Activated naive CD4-positive, alpha-beta T cell treated with anti-CD3 and anti-CD28 coated beads, Interleukin-2, amount 50 U/mL, for 16 hours (primary cell): ENCODE data around the gene C22orf15.
A peak's percentile ranks its signal among the peaks of the same experiment; 100 is the strongest.
"Not testable (repeated sequence)": the region's sequence is repeated elsewhere in the genome, so short reads cannot be mapped to it uniquely, and the experiment has no call there.

Source experiments
- DNase-seq: peaks from one replicate; pipeline ENCODE4 v3.0.0-alpha.2; 2020

Gene C22orf15, protein sequence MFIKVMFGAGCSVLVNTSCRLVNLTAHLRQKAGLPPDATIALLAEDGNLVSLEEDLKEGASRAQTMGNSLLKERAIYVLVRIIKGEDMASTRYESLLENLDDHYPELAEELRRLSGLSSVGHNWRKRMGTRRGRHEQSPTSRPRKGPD

DNA sequence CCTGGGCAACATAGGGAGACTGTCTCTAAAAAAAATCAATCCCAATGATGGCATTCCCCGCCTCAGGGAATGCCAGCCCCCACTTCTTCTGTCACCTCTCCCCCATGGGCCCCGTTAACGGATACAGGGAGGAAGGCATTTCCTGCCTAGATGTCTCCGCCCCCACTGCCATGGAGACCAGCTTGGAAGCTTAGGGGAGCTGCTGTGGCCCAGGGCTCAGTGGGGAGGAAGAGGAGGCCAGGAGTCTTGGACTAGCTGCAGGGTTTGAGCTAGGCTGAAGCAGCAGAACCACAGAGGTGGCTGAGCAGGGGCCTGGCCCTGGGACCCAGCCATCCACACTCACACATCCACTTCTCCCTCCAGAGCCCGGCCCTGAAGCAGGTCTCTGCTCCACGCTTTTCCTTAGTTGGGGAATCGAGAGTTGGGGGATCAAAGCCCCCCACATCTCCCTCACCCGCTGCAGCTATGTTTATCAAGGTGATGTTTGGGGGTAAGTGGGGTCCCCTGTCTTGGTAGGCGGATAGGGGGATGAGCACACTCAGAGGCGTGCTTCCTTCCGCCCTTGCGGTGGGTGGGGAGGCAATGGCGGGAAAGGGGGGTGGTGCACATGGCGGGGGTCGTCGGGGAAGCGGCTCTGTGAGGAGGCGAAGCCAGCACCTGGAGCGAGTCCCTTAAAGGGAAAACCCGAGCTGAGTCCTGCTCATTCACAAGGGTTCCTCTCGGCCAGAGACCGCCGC is at the start of gene C22orf15:
Gene C22orf15 (plus strand): TSS at position 149 of the 737 bp plus-strand sequence. CDS start 317 bp downstream, at position 466.
- peak; percentile 29 for DNase-seq

DNA sequence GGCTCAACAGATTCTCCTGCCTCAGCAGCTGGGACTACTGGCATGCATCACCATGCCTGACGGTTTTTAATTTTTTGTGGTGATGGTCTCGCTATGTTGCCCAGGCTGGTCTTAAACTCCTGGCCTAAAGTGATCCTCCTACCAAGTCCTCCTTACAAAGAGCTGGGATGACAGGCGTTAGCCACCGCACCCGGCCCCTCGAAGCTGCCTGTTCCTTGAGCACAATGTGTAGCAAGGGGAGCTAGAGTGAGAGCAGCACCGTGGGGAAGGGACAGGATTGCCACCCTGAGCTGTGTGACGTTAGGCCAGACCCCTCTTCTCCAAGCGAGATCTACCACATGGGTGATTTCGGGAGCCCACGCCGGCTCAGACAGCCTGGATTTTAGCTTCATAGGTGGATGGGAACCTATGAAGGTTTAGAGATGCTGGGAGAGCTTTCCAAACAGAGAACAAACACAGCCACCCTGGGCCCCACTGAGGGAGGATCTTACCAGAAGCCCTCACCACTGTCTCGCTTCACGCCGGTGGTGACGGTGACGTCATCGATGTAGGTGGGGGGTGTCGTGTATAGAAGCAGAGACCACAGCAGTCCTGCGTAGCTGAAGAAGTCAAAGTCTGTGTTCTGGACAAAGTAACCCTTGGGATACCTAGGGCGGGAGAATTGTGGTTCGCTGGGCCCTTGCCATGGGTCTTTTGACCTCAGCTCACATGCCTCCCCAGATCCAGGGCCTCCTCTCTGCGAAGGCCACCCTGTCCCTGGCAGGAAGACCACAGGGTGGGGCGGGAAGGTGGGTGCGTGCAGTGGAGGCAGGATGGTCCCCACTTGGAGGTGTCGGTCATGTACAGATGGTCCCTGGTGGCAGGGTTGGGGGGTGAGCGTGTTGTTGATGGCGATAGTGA is 48.8 kb upstream of the C22orf15 start:
- no peak for DNase-seq

DNA sequence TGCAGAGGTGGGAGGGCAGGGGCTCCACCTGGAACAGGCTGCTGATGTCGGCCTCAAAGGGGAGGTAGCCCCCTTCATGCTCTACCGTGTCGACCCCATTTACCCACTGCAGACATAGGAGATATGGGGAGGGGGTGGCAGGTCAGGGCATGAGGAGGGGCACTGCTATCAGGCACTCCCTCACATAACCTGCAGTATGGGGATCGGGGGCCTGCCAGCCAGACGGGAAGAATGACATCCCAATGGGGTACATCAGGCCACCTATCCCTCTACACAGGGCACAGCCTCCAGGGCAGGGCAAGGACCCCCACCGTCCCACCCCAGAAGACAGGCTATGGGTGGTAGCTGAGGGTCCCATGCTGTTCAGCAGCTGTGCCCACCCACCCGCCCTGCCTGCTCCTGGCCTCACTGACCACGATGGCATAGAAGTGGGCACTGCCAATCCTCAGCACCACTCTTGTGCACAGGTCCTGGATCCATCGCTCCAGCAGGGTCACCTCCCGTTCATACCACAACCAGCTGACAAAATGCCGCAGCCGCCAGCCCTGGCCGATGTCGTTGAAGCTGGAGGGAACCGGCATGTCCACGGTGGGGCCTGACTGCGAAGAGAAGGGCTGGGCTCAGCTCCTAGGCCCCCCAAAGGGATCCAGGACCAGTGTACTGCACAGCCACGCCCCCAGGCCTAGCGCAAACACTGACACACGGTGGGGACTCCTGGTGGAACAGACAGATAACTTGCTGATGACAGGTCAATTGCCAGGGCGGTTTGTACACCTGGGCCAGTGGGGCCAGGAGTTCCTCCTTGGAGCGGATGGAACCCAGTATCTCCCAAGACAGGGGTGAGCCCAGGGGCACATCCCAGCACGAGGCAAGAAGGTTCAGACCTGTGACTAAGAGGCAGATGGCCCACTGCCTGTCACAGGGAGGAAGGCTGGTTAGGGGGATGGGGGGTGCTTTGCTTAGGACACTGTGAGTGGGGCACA is 47.9 kb upstream of the C22orf15 start:
- DNase-seq: no peak

DNA sequence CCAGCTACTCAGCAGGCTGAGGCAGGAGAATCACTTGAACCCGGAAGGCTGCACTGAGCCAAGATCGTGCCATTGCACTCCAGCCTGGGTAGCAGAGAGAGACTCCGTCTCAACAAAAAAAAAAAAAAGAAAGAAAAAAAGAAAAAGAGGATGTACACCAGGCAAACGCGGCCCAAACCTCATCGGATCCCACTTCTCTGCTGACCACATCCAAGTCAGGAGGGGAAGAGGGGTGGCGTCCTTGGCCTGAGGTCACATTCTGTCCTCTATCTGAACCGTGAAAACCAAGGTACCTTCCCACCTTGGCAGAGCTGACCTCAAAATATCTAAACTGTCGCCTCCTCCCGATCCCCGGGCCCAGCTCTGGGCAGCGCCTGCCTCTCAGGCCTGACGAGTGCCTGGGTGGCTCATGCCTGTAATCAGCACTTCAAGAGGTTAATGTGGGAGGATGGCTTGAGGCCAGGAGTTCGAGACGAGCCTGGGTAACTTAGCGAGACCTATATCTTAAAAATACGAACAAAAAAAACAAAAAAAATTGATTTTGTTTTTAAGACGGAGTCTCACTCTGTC is 46.9 kb upstream of the C22orf15 start:
- no peak for DNase-seq

DNA sequence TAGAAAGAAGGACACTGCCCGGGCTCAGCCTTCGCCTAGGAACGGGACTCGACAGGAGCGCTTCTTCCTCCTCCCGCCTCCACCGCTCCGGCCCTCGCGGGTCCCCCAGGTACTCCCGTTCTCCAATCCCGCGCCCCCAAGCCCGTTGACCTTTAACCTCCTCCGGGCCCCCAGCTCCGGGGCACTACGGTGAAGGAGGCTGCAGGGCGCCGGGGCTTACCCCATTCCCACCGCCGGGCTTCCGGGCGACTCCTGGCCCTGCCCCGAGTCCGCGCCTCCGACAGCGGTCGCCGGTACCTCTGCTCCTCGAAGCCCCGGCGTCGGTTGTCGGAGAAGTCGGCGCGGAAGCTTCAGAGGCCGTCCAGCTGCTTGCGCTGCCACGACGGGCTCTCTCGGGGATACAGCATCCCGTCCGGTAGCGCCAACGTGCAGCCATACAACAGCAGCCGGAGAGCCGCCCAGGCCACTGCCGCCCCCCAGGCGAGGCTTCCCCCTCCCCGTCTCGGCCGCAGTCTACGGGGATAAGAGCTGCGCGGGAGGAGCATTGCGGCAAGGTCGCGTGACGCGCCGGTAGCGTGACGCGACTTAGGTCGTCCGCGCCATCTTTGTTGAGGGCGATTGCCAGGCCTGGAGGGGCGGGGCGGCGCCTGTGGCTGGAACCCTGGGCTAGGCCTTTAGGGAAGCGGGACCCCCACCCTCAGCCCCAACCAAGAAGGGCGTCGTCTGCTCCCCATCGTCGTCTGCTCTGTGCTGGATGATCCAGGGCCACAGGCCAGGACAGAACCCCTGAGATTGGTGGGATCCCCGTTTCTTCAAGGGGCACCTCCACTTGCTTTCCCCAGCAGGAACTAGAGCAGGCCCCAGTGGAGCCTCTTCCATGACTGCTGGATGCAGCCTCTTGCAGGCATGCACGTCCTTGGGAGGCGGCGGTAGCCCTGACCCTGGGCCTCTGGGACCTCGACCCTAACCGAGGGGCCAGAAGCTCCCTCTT is 45.7 kb upstream of the C22orf15 start:
- DNase-seq: peak; percentile 84

DNA sequence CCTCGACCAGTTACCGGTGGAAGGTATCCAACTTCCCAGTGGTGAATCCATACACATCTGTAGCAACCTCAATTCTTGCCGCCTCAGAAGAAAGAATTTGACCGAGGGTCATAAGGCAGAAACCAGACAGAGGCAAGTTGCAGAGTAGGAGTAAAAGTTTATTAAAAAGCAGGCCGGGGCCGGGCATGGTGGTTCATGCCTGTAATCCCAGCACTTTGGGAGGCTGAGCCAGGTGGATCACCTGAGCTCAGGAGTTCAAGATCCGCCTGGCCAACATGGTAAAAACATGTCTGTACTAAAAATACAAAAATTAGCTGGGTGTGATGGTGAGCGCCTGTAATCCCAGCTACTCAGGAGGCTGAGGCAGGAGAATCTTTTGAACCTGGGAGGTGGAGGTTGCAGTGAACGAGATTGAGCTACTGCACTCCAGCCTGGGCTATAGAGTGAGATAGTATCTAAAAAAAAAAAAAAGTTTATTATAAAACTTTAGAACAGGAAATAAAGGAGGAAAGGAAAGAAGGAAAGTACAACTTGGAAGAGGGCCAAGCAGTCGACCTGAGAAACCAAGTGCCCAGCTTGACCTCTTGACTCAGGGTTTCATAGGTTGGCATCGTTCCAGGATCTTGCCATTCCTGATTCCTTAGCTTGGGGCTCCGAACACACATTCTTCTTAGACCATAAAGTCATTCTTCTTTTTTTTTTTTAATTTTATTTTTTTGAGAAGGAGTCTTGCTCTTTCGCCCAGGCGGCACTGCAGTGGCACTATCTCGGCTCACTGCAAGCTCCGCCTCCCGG is 44.2 kb upstream of the C22orf15 start:
- DNase-seq: no peak

DNA sequence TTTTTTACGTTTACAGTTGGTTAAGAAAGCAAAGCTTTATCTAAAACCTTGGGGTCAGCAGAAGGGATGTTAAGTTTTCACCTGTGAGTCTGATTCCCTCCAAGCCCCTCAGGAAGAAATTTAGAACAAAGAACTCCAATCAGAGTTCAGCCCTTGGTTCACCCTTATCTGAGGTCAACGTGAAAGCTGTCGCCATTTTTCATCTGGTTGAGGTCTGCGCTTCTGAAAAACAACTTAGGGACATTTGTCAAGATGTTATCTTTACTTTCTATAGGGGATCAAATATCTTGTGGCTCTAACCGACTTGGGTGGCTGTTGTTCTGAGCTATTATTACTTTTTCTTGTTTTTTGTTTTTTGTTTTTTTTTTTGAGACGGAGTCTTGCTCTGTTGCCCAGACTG is 41.9 kb upstream of the C22orf15 start:
- DNase-seq: no peak

DNA sequence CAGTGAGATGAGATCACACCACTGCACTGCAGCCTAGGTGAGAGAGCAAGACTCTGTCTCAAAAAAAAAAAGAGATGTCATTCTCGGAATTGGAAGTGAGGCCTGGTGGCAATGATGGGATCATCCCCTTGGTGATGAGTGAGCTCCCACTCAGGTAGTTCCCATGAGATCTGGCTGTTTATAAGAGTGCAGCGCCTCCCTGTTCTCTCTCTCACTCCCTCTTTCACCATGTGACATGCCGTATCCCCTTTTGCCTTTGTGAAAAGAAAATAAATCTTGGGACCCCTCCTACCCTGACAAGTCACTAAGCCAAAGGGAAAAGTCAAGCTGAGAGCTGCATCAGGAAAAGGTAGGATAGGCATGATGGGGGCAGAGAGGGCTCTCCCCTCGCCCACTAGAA is 40.6 kb upstream of the C22orf15 start:
- no peak for DNase-seq

DNA sequence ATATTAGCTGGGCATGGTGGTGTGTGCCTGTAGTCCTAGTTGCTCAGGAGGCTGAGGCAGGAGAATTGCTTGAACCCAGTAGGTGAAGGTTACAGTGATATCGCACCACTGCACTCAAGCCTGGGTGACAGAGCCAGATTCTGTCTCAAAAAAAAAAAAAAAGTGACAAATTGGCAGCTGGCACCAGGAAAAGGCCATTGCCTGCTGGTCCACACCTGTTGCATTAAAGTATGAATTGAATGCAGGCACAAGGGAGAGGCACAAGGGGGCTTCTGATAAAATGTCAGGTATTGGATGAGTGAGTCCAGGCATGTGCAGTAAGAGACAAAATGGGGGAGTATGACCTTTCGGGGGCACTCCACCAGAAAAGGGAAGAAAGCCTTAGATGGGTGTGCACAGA is 40.1 kb upstream of the C22orf15 start:
- no peak for DNase-seq

DNA sequence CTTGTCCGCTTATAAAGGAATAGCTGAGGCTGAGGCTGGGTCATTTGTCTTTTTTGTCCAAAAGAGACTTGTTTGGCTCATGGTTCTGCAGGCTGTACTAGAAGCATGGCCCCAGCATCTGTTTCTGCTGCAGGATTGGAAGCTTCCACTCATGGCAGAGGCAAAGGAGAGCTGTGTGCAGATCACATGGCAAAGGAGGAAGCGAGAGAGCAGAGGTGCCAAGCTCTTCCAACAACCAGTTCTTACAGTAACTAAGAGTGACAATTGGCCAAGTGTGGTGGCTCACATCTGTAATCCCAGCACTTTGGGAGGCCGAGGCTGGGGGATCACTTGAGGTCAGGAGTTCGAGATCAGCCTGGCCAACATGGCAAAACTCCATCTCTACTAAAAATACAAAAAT is 34.7 kb upstream of the C22orf15 start:
- DNase-seq: not testable (repeated sequence)

DNA sequence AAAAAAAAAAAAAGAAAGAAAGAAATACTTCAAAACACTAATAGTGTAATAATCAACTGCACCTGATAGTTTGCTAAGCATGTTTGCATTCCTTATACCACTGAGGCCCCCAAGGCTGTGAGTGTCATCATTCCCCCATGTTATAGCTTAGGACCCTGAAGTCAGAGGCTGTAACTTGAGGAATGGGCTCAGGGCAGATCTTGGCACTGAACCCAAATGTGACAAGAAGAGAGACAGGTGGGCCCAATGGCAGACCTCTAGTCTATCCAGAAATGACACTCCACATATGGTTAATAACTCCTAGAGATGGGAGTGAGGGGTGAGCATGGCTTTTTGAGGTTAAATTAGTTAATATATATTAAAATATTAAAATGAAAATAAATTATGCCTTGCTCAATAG is 25.1 kb upstream of the C22orf15 start:
- no peak for DNase-seq

DNA sequence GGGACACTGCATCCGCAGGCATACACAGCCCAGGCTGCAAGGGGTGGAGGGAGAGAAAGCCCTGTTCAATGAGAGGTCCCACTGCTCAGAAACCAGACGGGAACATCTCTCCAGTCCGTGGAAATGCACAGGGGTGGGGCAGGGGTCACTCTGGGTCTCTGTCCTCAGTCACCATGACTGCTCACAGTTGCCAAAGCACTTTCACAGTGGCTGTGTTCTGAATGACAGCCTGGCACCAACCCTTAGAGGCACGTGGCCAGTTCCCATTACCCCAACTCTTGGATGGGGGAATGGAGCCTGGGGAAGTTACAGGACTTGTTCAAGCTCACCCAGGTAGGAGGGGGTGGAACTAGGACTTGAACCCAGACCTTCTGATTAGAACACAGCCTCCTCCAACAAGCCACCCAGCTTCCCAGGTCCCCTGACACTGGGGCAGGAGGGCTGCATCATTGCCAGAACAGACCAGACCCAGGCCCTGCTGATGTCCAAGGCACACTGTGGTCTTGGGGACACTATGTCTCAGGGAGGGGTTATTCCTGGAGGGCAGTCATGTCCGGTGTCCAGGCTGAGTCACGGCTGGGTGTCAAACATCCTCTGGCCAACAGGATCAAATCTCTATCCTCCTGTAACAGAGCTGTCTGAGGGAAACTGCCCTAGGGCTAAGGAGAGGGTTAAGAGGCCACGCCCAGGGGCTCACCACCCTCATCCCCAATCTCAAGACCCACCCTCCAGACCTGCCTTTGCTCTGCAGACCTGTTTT is 20.1 kb upstream of the C22orf15 start:
- DNase-seq: no peak

DNA sequence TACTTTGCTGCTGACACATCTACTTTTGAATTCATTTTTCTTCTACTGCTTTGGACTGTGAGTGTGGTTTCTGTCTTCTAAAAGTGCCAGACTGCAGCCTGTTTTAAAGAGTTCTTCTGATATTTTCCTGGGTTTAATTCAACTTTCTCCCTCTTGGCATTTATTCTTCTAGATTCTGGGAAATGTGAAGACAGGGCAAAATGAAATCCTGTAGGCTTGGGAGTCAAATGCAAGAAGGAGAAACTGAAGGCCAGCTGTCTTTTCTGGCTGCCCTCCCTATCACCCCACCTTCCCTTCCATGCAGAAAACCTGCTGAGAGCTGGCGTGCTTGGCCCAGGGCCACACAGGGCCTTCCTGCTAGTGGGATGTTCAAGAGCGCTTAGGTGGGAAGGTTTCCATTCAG is 19.5 kb upstream of the C22orf15 start:
- DNase-seq: no peak

DNA sequence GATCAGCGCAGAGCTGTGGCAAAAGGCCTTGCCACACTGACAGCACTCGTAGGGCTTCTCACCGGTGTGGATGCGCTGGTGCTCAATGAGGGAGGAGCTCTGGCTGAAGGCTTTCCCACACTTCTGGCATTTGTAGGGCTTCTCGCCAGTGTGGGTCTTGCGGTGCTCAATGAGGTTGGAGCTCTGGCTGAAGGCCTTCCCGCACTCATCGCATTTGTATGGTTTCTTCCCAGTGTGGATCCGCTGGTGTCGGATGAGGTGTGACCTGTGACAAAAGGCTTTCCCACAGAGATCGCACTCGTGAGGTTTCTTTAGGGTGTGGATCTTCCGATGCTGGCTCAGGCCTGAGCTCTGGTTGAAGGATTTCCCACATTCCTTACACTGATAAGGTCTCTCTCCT is 18.8 kb upstream of the C22orf15 start:
- DNase-seq: no peak

DNA sequence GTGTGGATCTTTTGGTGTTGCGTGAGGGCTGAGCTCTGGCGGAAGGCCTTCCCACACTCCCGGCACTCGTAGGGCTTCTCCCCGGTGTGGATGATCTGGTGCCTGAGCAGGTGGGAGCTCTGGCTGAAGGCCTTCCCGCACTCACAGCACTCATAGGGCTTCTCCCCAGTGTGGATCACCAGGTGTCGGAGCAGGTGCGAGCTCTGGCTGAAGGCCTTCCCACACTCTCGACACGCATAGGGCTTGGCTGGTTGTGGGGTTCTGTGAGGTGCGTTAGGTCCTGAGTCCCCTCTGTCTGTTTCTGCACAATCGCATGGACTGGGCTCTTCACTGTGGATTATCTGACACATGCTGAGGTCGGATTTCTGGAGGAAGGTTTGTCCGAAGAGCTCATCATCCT is 18.3 kb upstream of the C22orf15 start:
- DNase-seq: no peak

DNA sequence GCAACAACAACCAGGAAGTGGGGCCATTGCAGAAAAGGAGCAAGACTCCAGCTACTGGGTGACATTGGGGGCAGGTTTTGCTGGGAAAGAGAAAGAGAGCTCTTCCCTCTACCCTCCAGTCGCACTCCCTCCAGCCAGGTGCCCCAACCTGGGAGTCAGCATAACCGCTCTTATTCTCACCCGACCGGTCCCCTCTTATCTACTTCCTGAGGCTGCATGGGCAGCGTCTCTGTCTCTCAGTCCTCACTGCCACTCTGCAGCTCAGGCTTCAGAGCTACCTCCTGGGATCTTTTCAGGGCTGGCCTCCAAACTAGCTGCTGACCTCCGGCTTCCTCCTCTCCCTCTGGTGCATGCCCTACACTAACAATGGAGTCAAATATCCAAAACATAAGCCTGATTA is 17.0 kb upstream of the C22orf15 start:
- DNase-seq: no peak

DNA sequence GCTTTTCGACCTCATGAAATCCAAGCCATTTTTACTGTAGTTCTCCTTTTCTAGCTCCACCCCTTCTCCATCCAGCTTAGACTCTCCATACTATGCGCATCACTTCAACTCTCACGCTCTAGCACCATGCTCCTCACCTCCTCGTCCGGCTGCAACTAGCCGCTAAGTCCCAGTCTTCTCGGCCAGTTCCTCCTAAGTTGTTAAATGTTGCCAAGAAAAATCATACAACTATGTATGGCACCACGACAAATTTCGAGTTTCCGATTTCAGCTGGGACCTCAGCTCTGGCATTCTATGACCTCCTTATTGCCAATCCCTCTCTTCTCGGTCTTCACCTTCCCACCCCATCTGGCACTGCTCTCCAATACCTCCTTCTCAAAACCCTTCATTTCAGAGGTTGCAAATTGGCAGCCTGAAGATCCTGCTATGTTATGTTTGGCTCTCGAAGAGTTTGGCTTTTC is 12.9 kb upstream of the C22orf15 start:
- DNase-seq: no peak

DNA sequence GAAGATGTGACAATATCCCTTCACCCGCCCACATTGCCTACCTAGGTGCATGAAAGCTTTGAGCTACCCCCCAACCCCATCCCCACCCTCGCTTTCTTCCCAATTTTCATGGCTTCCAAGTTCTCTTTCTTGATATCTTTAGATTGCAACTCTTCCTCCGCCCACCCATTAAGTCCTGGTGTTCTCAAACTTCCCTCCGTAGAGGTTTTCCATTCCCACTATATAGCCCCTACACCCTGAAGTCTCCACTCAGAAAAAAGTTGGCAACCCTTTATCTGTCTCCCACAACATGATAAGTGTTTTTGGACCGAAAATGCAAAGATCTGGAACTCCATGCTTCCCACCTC is 12.4 kb upstream of the C22orf15 start:
- no peak for DNase-seq

DNA sequence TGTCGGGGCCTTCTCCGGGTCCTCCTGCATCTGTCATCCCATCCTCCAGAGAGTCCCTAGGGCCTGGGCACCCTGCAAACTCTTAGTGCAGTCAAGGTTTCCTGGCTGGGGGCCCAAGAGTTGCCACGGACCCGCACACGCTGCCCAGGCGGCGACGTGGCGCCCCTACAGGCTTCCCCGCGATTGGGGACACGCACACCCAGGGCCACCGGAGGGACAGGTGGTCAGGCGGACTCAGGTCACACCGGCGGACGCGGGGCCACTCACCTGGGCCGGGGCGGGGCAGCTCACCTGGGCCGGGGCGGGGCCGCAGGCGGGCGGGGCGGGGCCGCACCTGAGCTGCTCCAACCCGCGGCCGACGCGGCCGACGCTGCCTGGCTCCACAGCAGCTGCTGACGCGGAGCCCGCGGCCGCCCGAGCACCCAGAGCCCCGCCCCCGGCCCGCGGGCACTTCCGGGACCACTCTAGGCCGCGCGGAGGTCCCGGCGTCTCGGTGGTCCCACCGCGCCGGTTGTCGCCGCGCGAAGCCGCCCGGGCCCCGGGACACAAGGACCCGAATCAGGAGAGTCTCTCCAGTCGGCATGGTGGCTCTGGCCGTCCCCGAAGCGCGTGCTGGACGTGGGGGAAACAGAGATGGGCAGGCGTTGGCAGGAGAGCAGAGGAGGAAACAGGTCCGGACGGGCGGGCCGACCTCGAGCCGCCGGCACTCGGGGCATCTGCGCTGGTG is 11.9 kb upstream of the C22orf15 start, which contains the start of gene ZNF70:
Gene ZNF70 (minus strand): TSS at position 399 of the 727 bp plus-strand sequence. CDS start 5,972 bp downstream, outside the sequence.
- peak; percentile 86 for DNase-seq
